GM21576 (cell line): Measurements from ENCODE around the gene CFAP43.
A peak's percentile ranks its signal among the peaks of the same experiment; 100 is the strongest.
"Not testable (repeated sequence)": the region's sequence is repeated elsewhere in the genome, so short reads cannot be mapped to it uniquely, and the experiment has no call there.

ENCODE experiments used
- ATAC-seq: cut with Tn5 transposase; IDR thresholded peaks from one replicate; pipeline ENCODE4 v1.9.1; 2021; ENCODE audit warnings: mild to moderate bottlenecking, moderate library complexity; ENCODE audit not compliant: unreplicated experiment

The CFAP43 gene

DNA sequence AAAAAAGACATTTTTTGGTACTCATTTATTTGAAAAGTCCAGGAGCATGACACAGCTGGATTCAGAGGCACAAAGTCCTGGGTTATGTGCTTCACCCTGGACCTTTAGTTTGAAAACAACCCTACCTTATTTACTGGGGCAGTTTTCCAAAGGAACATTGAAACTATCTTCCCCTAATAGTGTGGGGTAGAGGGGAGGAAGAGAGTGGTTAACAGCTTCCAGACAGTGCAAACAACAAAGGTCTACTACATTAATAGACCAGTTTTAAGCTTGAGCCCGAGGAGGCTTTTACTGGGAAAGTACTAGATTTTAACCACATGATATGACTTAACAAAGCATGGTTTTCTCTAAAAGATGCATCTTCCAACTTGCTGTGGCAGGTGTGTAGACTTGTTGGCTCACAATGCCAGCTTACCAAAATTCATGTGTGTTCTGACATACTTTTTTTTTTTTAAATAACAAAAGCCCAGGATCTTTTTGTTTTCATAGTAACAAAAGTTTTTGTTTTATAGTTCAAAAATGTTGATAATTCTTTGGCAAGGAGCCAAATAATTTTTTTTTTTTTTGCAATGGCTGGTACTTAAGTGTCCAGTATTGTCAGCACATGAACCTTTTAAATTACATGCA is 24.3 kb upstream of the CFAP43 start:
- no peak for ATAC-seq

DNA sequence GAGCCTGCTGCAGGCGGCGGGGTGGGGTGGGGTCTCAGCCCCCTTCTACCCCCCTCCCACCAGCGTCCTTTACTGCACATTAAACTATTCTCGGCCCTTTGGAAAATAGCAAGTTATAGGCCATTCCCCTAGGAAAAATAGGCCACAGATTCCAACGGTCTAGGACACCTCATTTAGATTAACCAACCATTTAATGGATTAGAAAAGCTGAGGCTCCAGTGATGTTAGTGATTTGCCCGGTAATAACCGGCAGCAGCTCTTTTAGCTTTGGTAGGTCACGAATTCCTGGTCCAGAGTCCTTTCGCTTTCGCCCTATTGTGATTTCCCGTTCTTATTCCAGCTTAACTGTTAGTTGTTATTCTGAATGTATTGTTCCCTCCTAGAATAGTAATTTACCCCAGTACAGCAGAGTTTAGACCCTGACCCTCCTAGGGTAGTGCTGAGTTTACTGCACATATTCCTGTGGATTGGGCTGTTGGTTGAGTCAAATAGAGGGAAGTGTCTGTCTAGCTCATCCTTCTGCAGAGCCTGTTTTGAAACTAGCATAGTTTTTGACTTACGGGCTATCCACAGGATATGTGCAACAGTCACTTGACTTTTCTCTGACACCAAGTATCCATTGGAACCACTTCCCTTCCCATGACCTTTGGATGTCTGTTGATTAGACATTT is 23.3 kb upstream of the CFAP43 start:
- ATAC-seq: peak; percentile 40

DNA sequence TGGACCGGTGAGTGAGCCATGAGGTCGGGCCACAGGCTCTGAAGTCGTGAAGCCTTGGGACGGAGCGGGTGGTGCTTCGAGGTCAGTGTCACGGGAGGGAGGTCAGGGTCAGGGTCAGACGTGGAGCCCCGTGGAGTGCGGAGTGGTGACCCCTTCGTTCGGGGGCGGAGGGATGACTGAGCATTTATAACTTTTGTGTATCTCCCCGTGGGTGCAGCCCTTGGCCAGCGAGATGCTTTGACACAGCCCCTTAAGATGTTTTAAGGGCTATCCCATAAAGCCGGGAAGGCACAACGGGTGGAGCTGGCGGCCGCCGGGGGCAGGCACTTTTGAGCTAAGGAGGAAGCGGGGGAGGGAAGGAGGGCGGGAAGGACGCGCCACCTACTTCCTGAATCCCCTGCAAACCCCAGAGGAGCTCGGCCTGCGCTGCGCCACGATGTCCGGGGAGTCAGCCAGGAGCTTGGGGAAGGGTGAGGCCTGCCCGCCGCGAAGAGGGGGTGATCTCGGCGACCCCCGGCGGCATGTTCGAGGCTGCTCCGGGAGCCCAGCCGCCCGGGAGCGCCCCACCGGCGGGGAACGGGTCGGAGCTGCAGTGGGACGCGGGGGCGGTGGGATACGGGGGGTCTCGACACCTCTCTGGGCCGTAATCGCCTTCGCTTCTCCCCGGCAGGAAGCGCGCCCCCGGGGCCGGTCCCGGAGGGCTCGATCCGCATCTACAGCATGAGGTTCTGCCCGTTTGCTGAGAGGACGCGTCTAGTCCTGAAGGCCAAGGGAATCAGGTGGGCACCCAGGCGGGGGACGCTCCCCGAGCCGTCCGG is 22.5 kb upstream of the CFAP43 start, which contains the start of gene GSTO1:
Gene GSTO1, plus strand, starts transcription at position 400 of the 818 bp plus-strand sequence. Its CDS starts 37 bp downstream, at position 437.
- peak; percentile 74 for ATAC-seq

DNA sequence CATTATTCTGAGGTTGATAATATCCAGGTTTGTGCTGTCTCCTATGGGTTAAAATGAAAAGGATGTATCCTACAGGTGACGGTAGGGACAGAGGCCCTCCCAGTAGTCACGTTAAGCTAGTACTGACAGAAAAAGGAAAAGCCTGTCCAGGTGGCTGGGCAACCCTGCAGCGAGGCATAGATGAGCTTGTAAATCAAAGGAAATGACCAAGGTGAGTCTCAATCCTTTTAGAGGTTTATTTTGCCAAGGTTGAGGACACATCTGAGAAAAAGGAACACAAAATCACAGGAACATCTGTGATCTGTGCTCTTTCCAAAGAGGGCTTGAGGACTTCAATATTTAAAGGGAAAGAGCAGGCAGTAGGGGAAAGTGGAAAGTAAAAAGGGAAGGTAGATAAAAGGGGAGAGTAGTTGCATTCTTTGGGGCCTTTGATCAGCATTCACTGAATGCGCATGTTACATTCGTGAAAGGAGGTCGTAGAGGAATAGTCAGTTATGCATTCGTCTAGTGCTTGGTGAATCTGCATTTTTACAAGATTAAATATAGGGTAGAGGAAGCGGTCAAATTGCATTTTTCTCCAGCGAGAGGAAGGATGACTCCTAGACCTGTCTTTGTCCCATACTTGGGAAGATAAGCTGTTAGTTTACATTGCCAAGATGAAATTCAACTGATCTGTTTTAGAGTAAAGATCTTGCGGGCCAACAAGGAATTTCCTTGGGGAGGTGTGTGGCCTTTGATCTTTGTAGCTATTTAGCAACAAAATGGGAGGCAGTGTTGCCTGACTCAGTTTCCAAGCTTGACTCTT is 21.6 kb upstream of the CFAP43 start:
- no peak for ATAC-seq

DNA sequence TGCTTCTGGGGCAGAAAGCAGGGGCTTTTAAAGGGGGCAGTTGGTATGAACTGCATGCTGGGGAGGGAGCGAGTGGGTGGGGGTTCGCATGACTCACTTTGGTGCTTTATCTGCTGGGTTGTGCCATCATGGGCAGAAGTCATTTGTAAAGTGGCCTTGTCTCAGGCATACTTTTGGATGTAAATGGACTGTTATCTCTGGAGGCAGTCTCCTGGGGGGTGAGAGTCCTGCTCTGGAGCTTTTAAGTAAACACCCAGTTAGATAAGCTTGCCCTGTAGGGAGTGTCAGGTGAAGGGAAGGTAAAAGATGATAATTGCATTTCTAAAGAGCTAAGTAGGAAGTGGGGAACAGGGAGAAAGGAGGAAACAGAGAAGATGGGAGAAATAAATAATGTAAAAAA is 20.9 kb upstream of the CFAP43 start:
- ATAC-seq: no peak

DNA sequence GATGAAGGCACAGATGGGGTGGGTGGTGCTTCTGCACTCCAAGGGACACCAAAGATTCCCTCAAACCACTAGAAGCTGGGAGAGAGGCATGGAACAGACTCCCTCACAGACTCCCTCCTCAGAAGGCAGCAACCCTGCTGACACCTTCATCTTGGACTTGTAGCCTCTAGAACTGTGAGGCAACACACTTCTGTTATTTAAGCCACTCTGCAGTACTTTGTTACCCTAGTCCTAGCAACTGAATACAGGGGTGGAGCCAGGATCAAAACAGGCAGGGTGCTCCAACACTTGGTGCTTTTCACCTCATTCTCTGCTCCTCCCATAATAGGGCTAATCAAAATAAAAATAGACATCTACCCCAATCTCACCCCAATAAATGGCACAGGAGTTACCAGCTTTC is 20.2 kb upstream of the CFAP43 start:
- no peak for ATAC-seq

DNA sequence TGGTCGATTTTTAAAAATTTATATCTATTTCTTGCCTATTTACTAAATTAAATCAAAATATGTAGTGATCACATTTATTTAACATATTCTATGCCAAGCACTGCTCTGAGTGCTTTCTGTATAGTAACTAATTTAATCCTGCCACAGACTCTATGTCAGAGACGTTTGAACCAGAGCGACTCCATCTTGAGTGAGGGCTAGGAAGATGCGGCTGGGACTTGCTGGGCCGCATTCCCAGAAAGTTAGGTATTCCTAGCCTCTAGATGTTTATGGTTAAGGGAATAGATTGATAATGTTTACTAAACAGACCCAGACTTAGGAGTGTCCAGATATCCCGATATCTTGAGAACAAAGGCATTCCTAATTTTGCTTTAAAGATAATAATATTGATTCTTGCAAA is 19.3 kb upstream of the CFAP43 start:
- no peak for ATAC-seq

DNA sequence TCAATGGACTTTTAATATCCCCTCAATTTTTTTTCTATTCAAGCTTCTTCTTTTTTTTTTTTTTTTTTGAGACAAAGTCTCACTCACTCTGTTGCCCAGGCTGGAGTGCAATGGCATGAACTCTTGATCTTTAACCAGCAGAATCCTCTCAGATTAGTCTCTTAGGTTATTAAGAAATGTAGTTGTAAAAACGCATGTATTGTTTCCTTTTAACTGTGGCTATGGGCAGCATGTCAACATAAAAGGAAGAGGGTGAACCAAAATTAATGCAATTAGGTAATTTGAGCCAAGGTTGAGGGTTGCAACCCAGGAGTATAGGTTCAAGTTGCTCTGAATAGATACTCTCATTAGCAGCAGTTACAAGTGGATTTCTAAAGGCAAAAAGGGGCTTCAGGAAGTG is 18.2 kb upstream of the CFAP43 start:
- ATAC-seq: no peak

DNA sequence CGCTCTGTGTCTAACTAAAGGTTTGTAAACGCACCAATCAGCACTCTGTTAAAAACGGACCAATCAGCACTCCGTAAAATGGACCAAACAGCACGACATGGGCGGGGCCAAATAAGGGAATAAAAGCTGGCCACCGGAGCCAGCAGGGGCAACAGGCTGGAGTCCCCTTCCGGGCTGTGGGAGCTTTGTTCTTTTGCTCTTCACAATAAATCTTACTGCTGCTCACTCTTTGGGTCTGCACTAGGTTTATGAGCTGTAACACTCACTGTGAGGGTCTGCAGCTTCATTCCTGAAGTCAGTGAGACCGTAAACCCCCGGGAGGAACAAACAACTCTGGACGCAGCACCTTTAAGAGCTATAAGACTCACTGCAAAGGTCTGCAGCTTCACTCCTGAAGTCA is 16.8 kb upstream of the CFAP43 start:
- ATAC-seq: not testable (repeated sequence)

DNA sequence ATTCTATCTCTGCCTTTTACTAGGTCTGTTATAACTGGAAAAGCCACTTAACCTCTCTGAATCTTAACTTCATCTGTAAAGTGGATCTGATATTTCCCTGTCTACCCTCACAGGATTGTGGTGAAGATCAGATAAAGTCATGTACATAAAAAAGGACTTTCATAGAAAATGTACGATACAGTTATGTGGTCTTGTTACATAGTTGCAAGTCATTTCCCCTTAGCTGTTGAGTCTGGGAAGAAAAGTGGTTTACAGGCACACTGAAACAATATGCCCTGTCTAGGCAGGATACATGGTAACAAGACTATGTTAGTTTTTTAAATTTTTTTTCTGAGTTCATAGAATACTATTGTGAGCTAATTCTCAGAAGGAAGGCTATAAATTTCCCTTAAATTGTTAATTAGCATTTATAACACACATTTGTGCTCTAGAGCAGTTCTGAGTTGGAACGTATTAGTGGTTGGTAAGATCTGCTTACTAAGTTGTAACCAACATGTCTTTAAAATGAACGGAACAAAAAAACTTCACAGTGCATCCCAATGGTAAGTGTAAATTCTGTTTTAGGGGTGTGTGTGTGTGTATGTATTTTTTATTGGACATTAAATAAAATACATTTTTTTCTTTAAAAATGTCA is 15.5 kb upstream of the CFAP43 start:
- no peak for ATAC-seq

DNA sequence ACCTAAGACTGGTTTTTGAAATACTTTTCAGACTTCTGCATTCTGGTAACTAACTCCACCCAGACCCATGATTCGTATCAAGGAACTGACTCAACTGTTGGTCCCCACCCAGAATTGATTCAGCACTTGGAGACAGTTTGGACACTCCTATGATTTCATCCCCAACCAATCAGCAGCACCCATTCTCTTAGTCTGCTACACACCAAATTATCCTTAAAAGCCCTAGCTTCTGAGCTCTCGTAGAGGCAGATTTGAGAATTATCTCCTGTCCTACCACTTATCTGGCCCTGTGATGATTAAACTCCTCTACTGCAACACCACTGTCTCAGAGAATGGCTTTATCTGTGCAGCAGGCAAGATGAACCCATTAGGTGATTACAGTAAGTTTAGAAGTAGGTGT is 14.8 kb upstream of the CFAP43 start:
- ATAC-seq: no peak

DNA sequence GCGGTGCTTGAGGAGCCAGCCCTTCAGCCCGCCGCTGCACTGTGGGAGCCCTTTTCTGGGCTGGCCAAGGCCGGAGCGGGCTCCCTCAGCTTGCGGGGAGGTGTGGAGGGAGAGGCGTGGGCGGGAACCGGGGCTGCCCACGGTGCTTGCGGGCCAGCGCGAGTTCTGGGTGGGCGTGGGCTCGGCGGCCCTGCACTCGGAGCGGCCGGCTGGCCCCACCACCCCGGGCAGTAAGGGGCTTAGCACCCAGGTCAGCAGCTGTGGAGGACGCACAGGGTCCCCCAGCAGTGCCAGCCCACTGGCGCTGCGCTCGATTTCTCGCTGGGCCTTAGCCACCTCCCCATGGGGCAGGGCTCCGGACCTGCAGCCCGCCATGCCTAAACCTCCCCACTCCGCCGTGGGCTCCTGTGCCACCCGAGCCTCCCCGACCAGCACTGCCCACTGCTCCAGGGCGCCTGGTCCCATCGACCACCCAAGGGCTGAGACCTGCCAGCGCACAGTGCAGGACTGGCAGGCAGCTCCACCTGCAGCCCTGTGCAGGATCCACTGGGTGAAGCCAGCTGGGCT is 13.0 kb upstream of the CFAP43 start:
- no peak for ATAC-seq

DNA sequence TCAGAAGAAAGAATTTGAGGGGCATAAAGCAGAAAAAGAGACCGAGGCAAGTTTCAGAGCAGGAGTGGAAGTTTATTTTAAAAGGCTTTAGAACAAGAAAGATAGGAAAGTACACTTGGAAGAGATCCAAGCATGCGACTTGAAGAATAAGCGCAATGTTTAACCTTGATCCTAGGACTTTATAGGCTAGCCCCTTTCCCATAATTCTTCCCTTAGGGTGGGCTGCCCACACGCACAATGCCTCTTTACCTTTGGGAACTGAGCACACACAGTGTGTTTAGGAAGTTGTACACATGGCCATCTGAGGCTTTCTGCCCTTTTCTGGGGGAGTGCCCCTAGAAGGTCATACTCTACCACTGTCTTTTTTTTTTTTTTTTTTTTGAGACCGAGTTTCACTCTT is 11.3 kb upstream of the CFAP43 start:
- ATAC-seq: no peak

DNA sequence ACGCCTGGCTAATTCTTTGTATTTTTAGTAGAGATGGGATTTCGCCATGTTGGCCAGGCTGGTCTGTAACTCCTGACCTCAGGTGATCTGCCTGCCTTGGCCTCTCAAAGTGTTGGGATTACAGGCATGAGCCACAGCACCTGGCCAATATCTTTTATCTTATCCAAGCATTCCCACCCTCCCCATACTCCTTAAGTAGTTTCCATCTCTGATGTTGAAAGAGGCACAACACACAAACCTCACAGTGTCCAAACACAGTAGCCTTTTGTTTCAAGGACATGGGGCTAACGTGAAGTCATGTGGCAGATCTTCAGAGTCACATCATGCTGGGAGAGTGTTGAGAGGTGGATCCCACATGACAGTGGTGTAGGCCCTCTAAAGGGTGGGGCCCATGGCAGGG is 10.8 kb upstream of the CFAP43 start:
- ATAC-seq: not testable (repeated sequence)

DNA sequence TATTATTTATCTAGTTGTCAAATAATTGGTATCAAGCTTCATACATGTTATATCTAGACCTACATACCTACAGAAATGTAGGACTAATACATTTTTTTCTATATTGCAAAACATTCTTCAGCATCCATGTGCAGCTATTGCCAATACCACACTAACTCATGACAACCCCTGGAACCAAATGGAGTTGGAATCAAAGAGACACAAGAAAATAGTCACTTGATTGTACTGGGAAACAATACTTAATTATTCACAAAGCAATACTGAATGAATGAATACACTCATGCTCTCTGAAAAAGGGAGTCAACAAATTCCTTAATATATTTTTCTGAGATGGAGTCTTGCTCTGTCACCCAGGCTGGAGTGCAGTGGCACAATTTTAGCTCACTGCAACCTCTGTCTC is 10.4 kb upstream of the CFAP43 start:
- ATAC-seq: no peak

DNA sequence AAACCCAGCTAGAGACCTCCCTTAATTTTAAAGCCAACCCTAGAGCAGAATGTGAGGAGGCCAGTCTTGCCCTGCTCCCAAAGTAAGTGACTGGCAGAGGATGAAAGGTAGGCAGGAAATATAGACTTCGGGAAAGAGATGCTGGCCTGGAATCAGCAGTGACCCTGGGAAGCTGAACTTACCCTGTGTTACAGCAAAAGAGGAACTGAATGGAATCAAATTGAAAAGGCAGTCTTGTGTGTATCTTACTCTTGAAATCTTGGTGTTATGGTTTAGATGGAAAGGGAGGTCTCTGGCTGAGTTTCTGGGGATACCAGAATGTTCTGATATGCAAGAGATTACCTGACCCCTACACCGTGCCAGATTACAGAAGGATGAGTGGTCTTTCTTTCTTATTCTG is 7.9 kb upstream of the CFAP43 start:
- ATAC-seq: no peak

DNA sequence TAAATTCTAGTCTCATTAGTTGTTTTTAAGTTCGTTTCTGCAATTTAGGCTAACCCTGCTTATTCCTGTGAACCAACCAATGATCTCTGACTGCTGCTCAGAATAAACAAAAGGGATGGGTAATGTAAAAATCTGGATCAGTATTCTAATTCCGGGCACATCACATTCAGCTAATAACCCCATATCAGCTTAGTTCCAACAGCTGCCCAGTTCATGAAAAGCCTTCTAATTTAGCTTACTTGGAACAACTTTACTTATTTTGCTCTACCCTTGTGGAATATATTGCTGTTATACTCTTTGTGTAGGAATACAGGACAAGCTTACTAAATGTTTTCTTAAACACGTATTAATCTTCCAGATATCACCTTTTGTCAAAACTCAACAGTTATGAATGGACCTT is 3.6 kb upstream of the CFAP43 start:
- ATAC-seq: no peak

DNA sequence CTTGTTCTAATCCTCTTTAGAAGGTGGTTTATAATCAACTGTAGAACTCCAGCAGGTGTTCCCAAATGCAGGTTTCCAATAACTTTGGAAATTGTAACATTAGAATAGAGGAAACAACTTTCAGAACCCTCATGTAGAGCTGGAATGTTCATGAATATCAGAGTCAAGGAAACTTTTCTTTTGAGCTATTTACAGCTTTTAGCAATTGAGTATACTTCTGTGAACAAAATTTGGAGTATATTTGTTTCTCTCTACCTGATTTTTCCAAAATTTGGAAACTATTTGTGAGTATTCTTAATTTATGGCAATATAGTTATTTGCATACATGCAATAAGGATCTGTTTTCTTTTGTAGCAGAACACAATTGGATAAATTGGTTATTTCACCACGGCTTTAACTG is 2.8 kb upstream of the CFAP43 start:
- no peak for ATAC-seq

DNA sequence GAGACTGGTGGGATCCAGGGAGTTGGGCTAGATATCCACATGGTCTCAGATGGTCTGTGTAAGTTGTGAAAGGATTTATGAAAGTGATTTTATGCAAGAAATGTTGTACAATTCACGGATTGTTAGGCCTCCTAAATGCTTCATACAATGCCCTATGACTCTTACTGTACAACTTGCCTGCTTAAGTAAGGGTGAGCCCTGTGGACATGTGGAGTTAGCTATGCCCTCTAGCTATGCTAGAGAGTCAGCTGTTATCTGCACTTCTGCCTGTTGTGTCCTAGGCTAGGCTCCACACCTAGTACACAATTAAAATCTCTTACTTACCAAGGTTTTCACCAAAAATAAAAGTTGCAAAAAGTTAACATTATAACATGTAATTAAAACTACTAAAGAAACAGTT is 1.7 kb upstream of the CFAP43 start:
- ATAC-seq: no peak

DNA sequence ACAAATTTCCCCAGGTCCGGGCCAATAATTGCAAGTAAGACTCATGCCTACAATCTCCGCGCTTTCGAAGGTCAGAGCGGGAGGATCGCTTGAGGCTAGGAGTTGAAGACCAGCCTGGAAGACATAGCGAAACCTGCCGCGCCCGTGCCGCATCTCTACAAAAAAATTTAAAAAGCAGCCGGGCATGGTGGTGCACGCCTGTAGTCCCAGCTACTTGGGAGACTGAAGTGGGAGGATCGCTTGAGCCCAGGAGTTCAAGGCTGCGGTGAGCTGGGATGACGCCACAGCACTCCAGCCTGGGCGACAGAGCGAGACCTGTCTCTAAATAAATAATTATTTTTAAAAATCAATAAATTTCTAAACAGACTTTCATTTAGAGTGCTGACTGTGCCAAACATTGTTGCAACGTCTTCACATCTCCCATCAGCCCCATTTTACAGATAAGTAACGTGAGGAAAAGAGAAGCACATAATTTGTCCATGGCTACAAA is 494 bp upstream of the CFAP43 start:
- no peak for ATAC-seq
